Mammary epithelial cell (primary cell): ENCODE data around the gene ANK3.

Experiments
- EZH2 ChIP-seq: IDR thresholded peaks from 2 replicates; pipeline ENCODE4 v1.6.1; 2012; ENCODE audit warnings: low read length, inconsistent platforms, borderline replicate concordance
- TF ChIP-seq, protein P1 (sequence below), 2 donors: IDR thresholded peaks in 1 of 2; conservative IDR thresholded peaks in 1 of 2; 2 replicates each; pipeline ENCODE4 v1.5.1; 2011 to 2012; ENCODE audit warnings: inconsistent platforms in 2 of 2, low read length in 2 of 2, mild to moderate bottlenecking in 2 of 2, control low read depth in 1 of 2, low read depth in 1 of 2; ENCODE audit not compliant: insufficient read depth in 1 of 2; ENCODE audit errors: extremely low read depth in 1 of 2

GRCh38 chr10:60430836-60431597 is 41.3 kb upstream of the ANK3 start:
- TF ChIP-seq, protein P1, sequence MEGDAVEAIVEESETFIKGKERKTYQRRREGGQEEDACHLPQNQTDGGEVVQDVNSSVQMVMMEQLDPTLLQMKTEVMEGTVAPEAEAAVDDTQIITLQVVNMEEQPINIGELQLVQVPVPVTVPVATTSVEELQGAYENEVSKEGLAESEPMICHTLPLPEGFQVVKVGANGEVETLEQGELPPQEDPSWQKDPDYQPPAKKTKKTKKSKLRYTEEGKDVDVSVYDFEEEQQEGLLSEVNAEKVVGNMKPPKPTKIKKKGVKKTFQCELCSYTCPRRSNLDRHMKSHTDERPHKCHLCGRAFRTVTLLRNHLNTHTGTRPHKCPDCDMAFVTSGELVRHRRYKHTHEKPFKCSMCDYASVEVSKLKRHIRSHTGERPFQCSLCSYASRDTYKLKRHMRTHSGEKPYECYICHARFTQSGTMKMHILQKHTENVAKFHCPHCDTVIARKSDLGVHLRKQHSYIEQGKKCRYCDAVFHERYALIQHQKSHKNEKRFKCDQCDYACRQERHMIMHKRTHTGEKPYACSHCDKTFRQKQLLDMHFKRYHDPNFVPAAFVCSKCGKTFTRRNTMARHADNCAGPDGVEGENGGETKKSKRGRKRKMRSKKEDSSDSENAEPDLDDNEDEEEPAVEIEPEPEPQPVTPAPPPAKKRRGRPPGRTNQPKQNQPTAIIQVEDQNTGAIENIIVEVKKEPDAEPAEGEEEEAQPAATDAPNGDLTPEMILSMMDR (conservative IDR thresholded peaks at IDR 0.05 in 1 of 2, IDR thresholded peaks at IDR 0.05 in 1 of 2; ENCODE audit: extremely low read depth in 1 of 2, insufficient read depth in 1 of 2, low read depth in 1 of 2, low read length in 2 of 2), result no peak
- no peak for TF ChIP-seq EZH2
